Activated CD4-positive, alpha-beta memory T cell treated with anti-CD3 and anti-CD28 coated beads, Interleukin-2, amount 10 ng/mL, durations not matched to agents 7 days and 5 days (primary cell): ENCODE results near the gene TBC1D5. TPM values are rescaled to one million over a fixed set of nuclear protein-coding genes. Genes with fewer than 3 reads are reported as not detected.

Experiments used
- CTCF ChIA-PET: fragments of 350-600 bp; sonication (Branson Sonifier 250); formaldehyde crosslinking; loops from one replicate; lab custom pipeline; 2021; ENCODE audit warnings: antibody characterized with exemption, inconsistent platforms; lab: Charles Lee
- POLR2A ChIA-PET: fragments of 350-600 bp; sonication (Branson Sonifier 250); formaldehyde crosslinking; loops from one replicate; lab custom pipeline; 2021; ENCODE audit warnings: antibody characterized with exemption; lab: Charles Lee
- DNase-seq: peaks from one replicate; pipeline ENCODE4 v3.0.0-alpha.2; 2020
- H3K27ac Mint-ChIP-seq: one replicate; pipeline ENCODE4 v1.8.0; 2021; ENCODE audit warnings: mild to moderate bottlenecking, mixed read lengths
- H3K27me3 Mint-ChIP-seq: one replicate; pipeline ENCODE4 v1.8.0; 2021; ENCODE audit warnings: mixed read lengths
- H3K36me3 Mint-ChIP-seq: one replicate; pipeline ENCODE4 v1.8.0; 2021; ENCODE audit warnings: low read depth, mixed read lengths
- H3K4me1 Mint-ChIP-seq: one replicate; pipeline ENCODE4 v1.8.0; 2021; ENCODE audit warnings: mixed read lengths
- H3K4me3 Mint-ChIP-seq: one replicate; pipeline ENCODE4 v1.8.0; 2021; ENCODE audit warnings: mild to moderate bottlenecking, mixed read lengths
- H3K9me3 Mint-ChIP-seq: one replicate; pipeline ENCODE4 v1.8.0; 2021; ENCODE audit warnings: mixed read lengths
- total RNA-seq, 2 experiments: library from RNA; stranded (reverse); gene quantifications; one replicate each; pipeline ENCODE4 v1.2.3, GENCODE V29; 2021

The TBC1D5 gene
- total RNA-seq, 2 experiments from 2014 or later: 49.9 to 50.8 TPM

DNA sequence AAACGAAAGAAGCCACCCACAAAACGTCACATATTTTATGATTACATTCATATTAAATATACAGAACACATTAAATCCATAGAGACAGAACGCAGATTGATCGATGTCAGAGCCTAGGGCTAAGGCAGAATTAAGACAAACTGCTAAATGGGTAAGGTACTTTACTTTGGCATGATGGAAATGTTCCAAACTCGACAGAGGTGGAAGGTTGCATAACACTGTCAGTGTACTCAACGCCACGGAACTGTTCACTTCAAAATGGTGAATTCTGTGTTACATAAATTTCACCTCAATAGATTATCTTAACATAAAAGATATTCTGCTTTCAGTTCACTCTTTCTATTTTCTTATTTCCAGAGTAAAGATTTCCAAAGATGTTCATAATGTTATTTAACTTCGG, 158.4 kb downstream of the TBC1D5 start:
- no peak overlapping the region for H3K27ac Mint-ChIP-seq
- DNase-seq: no peak
- H3K36me3 Mint-ChIP-seq: peaks cover 2% of the 10 kb centered on the region
- ChIA-PET CTCF (no interaction called here), POLR2A (no interaction called here)
- H3K4me3 Mint-ChIP-seq: no peak overlapping the region
- H3K4me1 Mint-ChIP-seq: no peaks in the 10 kb centered on the region
- H3K9me3 Mint-ChIP-seq: no peaks in the 10 kb centered on the region
- no peaks in the 10 kb centered on the region for H3K27me3 Mint-ChIP-seq

DNA sequence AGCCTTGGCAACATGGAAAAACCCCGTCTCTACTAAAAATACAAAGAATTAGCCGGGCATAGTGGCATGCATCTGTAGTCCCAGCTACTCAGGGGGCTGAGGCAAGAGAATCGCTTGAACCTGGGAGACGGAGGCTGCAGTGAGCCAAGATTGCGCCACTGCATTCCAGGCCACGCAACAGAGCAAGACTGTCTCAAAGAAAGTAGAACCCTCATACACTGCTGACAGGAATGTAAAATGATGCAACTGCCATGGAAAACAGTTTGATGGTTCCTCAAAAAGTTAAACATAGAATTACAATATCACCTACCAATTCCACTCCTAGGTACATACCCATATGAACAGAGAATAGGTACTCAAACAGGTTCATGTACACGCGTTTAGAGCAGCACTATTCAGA, 158.9 kb downstream of the TBC1D5 start:
- no peaks in the 10 kb centered on the region for H3K27me3 Mint-ChIP-seq
- DNase-seq: no peak

DNA sequence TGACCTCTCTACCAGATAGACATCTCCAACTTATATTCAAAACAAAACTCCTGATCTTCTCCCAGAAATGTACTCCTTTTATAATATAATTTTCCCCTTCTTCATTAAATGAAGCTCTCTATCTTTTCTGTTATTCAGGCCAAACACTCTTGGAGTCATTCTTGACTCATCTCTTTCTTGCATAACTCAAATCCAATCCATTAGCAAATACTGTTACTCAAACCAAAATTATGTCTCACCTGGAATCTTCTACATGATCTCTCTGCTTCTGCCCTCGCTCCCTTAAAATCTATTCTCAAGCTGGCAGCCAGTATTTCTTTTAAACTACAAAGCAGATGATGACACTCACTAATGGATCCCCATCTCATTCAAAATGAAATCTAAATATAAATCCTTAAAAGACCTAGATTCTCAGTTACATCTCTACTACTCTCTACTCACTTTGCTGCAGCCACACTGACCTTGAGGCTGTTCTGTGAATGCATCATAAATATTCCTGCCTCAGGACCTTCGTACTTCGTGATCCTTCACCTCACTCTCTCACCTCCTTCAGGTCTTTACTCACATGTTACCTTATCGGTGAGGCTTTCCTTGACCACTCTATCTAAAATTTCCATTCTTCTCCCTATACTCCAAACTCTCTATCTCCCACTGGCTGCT, 160.9 kb downstream of the TBC1D5 start:
- POLR2A ChIA-PET: no interaction called here
- Mint-ChIP-seq H3K36me3 (peaks cover 2% of the 10 kb centered on the region), H3K27ac (no peak overlapping the region), H3K4me3 (no peak overlapping the region), H3K9me3 (no peaks in the 10 kb centered on the region), H3K27me3 (no peaks in the 10 kb centered on the region), H3K4me1 (peaks cover 3% of the 10 kb centered on the region)
- DNase-seq: no peak
- CTCF ChIA-PET: interaction anchor here (1.1 kb wide), 1 partner anchor 14 kb away, joined by 3 read pairs; no protein-coding TSS in a partner anchor

More for the DNA sequence above, 158.9 kb downstream of the TBC1D5 start:
- CTCF ChIA-PET: no interaction called here
- H3K9me3 Mint-ChIP-seq: no peaks in the 10 kb centered on the region
- H3K36me3 Mint-ChIP-seq: peaks cover 2% of the 10 kb centered on the region
- H3K4me1 Mint-ChIP-seq: peaks cover 3% of the 10 kb centered on the region
- H3K27ac Mint-ChIP-seq: no peak overlapping the region
- POLR2A ChIA-PET: interaction anchor here (0.7 kb wide), 1 partner anchor 489 kb away, joined by 3 read pairs; no protein-coding TSS in a partner anchor
- no peak overlapping the region for H3K4me3 Mint-ChIP-seq

DNA sequence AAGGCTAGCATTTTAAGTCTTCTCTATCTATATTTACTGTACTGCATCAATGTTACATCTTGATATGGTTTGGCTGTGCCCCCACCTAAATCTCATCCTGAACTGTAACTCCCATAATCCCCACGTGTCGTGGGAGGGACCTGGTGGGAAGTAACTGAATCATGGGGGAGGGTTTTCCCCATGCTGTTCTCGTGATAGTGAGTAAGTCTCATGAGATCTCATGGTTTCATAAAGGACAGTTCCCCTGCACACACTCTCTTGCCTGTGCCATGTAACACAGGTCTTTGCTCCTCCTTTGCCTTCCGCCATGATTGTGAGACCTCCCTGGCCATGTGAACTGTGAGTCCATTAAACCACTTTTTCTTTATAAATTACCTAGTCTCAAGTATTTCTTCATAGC, 161.5 kb downstream of the TBC1D5 start:
- Mint-ChIP-seq H3K27me3 (no peaks in the 10 kb centered on the region), H3K4me3 (no peak overlapping the region), H3K4me1 (peaks cover 3% of the 10 kb centered on the region), H3K27ac (no peak overlapping the region), H3K9me3 (no peaks in the 10 kb centered on the region), H3K36me3 (peaks cover 2% of the 10 kb centered on the region)
- no peak for DNase-seq
- ChIA-PET CTCF (no interaction called here), POLR2A (no interaction called here)

DNA sequence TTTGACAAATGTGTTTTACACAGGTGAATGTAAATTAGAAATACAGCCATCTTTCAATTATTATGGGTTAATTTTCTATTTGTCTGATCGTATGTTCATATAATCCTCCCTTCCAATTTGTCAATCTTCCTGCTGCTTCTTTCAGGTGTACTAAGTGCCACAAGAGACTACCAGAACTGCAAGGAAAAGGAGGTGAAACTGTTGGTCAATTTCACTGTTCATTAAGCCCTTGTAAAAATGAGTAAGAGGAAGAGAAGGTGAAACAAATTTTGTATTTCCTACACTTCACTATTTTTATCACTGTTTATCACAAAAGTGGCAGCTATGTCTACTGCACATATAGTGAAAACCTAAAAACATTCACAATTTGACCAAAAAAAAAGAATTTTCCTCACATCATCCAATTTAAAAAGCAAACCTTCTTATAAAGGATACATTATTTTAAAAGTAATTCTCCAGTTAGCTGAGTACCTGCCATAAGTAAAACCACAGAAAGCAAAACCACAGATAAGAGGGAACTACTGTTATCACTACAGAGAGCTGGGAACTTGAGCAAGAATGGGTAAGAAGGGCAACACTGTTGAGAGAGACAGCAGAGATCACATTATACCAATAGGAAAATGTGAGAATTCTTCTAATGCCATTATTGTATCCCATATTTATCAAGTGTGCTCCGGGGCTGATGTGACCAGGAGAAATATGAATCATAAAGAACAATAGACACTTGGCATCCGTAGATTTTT, 163.0 kb downstream of the TBC1D5 start:
- Mint-ChIP-seq H3K27ac (no peak overlapping the region), H3K4me1 (peaks cover 6% of the 10 kb centered on the region), H3K36me3 (peaks cover 2% of the 10 kb centered on the region), H3K4me3 (no peak overlapping the region), H3K9me3 (no peaks in the 10 kb centered on the region), H3K27me3 (no peaks in the 10 kb centered on the region)
- no peak for DNase-seq
- POLR2A ChIA-PET: no interaction called here
- CTCF ChIA-PET: no interaction called here

DNA sequence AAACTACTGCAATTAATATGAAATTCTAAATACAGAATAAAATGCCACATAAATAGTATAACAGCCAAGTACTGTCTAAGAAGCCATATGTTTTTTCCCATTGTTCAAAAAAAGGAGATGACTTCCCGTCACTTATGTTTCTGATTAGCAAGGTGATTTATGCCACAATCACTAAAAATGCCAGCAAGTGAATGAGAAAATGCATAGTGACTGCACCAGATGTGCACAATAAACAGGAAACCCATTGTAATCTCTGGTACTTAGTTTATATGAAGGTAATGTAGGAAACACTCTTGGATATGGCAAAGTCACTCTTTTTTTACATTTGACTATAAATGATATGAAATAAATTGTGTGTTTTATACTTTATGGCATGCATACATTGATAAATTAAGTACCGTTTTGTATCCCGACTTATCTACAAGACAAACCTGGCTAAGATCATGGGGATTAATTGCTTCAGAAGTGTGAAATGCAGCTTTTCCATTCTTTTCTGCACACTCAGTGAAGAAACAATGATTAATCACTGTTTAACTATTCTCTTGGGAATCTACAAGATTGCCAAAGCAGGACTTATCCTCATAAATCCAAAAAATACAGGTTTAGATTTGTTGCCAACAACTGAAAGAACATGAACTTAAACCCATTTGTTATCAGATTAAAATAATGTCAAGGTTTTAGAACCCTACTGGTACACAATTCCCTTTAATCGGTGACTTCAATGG, 164.5 kb downstream of the TBC1D5 start:
- Mint-ChIP-seq H3K9me3 (no peaks in the 10 kb centered on the region), H3K36me3 (peaks cover 2% of the 10 kb centered on the region), H3K27me3 (no peaks in the 10 kb centered on the region), H3K27ac (no peak overlapping the region), H3K4me3 (no peak overlapping the region), H3K4me1 (peaks cover 12% of the 10 kb centered on the region)
- ChIA-PET POLR2A (no interaction called here), CTCF (no interaction called here)
- no peak for DNase-seq

DNA sequence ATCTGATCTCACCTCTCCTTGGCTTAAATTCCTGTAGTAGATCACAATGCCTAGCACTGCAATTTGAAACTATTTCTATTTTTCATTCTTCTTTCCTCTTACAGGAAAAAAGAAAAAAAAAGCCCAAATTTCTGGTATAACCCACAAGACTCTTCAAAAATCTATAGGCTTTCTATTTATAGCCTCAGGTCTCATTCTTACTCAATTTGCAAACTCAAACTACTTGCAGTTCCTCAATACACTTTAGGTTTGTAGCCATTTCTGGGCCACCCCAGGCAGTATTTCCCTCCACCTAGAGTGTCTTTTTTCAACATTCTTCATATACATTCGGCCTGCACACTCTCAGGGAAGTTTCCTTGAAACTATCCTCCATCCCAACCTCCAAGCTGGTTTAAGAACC, 169.0 kb downstream of the TBC1D5 start:
- H3K27me3 Mint-ChIP-seq: no peaks in the 10 kb centered on the region
- no peak overlapping the region for H3K27ac Mint-ChIP-seq
- H3K4me1 Mint-ChIP-seq: peaks cover 9% of the 10 kb centered on the region
- ChIA-PET CTCF (no interaction called here), POLR2A (no interaction called here)
- no peaks in the 10 kb centered on the region for H3K36me3 Mint-ChIP-seq
- no peak for DNase-seq
- H3K9me3 Mint-ChIP-seq: no peaks in the 10 kb centered on the region
- H3K4me3 Mint-ChIP-seq: no peak overlapping the region

DNA sequence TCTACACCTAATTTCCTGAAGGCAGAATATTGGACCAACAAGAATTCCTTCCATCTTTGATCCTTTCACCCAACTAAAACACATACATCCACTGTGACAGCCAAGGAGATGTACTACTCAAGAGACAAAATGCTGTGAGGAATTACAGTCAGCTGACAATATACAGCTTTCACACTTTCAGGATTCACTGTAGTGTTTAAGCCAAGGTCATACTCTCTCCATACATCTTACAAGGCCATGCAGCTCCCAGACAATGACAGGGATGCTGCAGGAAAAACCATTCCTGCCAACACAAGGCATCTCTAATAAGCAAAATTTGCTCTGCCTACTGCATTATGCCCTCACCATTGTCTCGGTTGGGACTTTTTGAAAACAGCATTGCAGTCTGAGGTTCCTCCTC, 170.7 kb downstream of the TBC1D5 start:
- CTCF ChIA-PET: no interaction called here

DNA sequence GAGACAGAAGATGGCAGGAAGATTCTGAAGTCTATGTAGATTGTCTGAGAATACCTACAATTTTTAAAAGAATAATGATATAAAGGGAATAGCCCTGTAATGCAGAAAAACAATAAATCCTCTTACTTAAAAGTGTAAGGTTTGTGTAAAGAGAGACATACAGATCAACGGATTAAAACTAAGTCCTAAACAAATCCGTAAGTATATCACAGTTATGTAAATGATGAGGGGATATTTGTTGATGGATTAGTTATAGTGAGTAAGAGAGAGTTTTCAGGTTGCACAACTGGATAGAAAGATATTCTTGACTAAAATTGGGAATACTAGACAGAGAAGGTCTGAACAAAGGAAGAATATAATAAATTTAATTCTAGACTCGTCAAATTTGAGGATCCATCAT, 179.6 kb downstream of the TBC1D5 start:
- H3K4me3 Mint-ChIP-seq: no peak overlapping the region
- no peaks in the 10 kb centered on the region for H3K9me3 Mint-ChIP-seq
- no peak for DNase-seq
- ChIA-PET POLR2A (no interaction called here), CTCF (no interaction called here)
- H3K4me1 Mint-ChIP-seq: no peaks in the 10 kb centered on the region
- H3K36me3 Mint-ChIP-seq: peaks cover 3% of the 10 kb centered on the region
- H3K27ac Mint-ChIP-seq: no peak overlapping the region
- H3K27me3 Mint-ChIP-seq: no peaks in the 10 kb centered on the region

More for the DNA sequence above, 170.7 kb downstream of the TBC1D5 start:
- Mint-ChIP-seq H3K9me3 (no peaks in the 10 kb centered on the region), H3K27me3 (no peaks in the 10 kb centered on the region), H3K36me3 (no peaks in the 10 kb centered on the region), H3K4me3 (no peak overlapping the region), H3K27ac (no peak overlapping the region), H3K4me1 (peaks cover 9% of the 10 kb centered on the region)
- no peak for DNase-seq
- POLR2A ChIA-PET: no interaction called here

DNA sequence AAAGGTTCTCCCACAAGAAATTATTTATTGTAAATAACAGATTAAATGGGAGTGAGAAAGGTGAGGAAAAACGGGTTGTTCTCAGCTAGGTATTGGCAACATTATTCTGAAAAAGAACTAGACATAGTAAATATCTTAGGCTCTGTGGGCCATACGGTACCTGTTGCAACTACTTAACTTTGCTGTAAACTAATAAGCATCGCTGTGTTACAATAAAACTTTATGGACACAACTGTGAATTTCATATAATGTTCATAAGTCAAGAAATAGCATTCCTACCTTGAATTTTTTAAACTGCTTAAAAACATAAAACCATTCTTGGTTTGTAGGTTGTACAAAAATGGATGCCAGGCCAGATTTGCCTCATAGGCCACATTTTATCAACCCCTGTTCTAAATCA, 183.9 kb downstream of the TBC1D5 start:
- no peaks in the 10 kb centered on the region for H3K27me3 Mint-ChIP-seq
- no peaks in the 10 kb centered on the region for H3K9me3 Mint-ChIP-seq
- H3K27ac Mint-ChIP-seq: no peak overlapping the region
- no peaks in the 10 kb centered on the region for H3K4me1 Mint-ChIP-seq
- DNase-seq: no peak
- ChIA-PET POLR2A (no interaction called here), CTCF (no interaction called here)
- no peak overlapping the region for H3K4me3 Mint-ChIP-seq
- peaks cover 3% of the 10 kb centered on the region for H3K36me3 Mint-ChIP-seq

DNA sequence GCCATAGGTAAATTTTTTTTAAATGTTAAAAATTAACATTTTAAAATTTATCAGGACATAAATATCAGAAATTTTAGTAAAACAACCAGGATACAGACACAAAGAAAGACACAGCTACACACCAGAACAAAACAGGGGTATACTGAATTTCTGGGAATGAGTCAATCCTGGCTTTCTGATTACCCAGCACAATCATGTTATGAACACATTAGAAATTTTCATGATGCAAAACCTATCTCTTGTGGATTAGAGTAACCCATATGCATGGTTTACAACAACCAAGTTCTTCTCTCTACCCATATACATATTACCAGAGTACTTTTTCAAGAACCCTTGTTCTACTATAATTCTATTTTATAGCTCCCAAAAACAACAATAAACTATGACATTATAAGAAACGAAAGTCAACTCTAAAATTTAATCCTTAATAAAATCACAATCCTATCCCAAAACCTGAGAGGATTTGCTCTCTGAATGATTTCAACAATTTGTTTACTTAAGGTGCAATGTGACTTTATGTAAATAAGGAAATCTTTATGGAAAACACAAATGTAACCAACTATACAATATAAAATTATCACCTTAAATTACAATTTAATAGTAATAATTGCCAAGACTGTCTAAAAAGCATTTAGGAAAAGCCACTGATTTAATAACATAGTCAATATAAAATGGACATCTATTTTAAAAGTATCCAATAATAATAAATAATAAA, 184.5 kb downstream of the TBC1D5 start:
- no peak overlapping the region for H3K27ac Mint-ChIP-seq
- peaks cover 3% of the 10 kb centered on the region for H3K36me3 Mint-ChIP-seq
- ChIA-PET POLR2A (no interaction called here), CTCF (no interaction called here)
- no peaks in the 10 kb centered on the region for H3K9me3 Mint-ChIP-seq
- H3K27me3 Mint-ChIP-seq: no peaks in the 10 kb centered on the region
- no peak overlapping the region for H3K4me3 Mint-ChIP-seq
- no peaks in the 10 kb centered on the region for H3K4me1 Mint-ChIP-seq
- DNase-seq: no peak

DNA sequence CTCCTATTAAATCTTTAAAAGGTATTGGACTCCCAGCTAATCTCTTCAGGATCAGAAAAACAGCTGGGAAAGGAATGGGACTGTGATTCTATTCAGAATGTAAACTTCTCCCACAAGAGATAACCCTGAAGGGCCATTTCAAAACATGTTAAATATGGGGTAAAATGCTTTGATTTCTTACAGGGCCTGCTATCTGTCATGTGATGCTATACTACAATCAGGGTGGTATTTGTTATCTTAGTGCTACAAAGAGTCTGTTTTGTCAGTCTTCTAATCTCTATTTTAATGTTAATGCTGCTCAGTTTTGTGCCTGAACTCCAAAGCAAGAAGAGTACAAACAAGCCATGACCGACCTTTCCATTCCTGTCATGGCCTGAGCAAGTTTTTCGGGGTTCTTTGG, 186.9 kb downstream of the TBC1D5 start:
- Mint-ChIP-seq H3K27me3 (no peaks in the 10 kb centered on the region), H3K36me3 (no peaks in the 10 kb centered on the region), H3K27ac (no peak overlapping the region), H3K4me3 (no peak overlapping the region), H3K9me3 (no peaks in the 10 kb centered on the region), H3K4me1 (no peaks in the 10 kb centered on the region)
- DNase-seq: no peak
- ChIA-PET POLR2A (no interaction called here), CTCF (no interaction called here)

DNA sequence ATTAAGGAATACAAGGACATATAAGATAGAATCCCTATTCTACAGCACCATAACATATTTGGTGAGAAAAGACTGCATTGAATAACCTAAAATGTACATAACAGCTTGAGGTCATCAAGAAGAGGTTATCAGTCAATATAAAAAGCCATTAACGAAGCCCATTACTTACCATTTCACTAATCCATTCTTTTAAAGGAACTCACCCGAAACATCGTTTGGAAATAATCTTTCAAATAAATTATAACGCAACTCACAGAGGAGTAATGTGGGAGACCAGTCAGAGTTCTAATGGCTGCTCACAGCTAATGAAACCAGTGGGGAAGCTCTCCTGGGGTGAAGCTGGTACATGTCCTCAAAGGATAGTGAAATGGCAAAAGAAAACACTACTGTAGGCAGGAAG, 188.4 kb downstream of the TBC1D5 start:
- Mint-ChIP-seq H3K27me3 (no peaks in the 10 kb centered on the region), H3K4me3 (no peak overlapping the region), H3K9me3 (no peaks in the 10 kb centered on the region), H3K36me3 (no peaks in the 10 kb centered on the region), H3K4me1 (no peaks in the 10 kb centered on the region), H3K27ac (no peak overlapping the region)
- DNase-seq: no peak
- ChIA-PET CTCF (no interaction called here), POLR2A (no interaction called here)
